Suppressor macrophage treated with lipopolysaccharide for 4 hours (primary cell): ENCODE measurements around the gene GNG7.
"Not testable (repeated sequence)": the region's sequence is repeated elsewhere in the genome, so short reads cannot be mapped to it uniquely, and the experiment has no call there.

Source experiments
- DNase-seq: peaks from one replicate; pipeline ENCODE4 v3.0.0-alpha.2; 2020

GNG7 gene

DNA sequence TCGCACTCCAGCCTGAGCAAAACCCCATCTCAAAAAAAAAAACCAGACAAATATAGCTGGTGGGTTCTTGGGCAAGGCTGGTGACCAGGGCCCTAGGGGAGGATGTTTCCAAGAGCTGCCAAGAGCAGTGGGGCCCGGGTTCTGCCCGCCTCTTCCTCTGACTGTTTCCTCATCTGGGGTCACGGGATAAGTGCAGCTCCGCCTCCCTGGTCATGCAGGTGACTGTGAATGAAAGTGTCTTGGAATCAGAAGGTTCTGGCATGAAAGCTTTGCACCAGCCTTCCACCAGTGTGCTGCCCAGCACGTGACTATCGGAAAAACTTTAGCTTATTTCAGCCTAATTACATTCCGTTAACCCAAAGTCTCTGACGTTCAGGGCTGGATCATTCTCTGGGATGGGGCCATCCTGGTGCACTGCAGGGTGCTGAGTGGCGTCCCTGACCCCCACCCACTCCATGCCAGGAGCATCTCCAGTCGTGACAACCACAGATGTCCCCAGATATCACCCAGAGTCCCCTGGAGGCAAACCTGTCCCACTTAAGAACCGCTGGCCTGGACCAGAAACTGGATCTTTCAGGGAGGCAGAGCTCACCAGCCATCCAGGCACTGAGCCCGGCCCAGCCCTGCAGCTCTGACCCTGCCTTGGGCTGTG lies 85.6 kb downstream of the GNG7 start:
- DNase-seq = peak; percentile 79

GRCh38 chr19:2615782-2616181 lies 86.7 kb downstream of the GNG7 start:
- DNase-seq = no peak

- no peak for DNase-seq
Measured at GRCh38 chr19:2613507-2614295, 88.8 kb downstream of the GNG7 start.

DNA sequence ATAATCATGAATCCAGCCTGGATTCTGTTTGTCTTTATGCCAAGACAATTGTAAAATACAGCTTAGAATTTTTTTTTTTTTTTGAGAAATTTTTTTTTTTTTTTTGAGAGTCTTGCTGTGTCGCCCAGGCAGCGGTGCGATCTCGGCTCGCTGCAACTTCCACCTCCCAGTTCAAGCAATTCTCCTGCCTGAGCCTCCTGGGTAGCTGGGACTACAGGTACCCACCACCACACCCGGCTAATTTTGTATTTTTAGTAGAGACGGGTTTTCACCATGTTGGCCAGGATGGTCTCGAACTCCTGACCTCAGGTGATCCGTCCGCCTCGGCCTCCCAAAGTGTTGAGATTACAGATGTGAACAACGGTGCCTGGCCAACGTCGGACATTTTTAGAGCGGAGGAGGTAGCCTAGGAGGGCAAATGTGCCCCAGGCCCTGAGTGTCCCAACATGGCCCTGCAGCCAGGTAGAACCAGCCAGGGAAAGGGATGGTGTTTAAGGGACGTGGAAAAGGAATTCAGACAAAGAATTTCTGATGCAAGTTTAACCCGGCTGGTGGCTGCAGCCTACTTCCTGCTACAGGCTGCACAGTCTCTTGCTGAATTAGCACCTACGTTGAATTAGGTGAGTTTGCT lies 89.8 kb downstream of the GNG7 start:
- DNase-seq = no peak

DNA sequence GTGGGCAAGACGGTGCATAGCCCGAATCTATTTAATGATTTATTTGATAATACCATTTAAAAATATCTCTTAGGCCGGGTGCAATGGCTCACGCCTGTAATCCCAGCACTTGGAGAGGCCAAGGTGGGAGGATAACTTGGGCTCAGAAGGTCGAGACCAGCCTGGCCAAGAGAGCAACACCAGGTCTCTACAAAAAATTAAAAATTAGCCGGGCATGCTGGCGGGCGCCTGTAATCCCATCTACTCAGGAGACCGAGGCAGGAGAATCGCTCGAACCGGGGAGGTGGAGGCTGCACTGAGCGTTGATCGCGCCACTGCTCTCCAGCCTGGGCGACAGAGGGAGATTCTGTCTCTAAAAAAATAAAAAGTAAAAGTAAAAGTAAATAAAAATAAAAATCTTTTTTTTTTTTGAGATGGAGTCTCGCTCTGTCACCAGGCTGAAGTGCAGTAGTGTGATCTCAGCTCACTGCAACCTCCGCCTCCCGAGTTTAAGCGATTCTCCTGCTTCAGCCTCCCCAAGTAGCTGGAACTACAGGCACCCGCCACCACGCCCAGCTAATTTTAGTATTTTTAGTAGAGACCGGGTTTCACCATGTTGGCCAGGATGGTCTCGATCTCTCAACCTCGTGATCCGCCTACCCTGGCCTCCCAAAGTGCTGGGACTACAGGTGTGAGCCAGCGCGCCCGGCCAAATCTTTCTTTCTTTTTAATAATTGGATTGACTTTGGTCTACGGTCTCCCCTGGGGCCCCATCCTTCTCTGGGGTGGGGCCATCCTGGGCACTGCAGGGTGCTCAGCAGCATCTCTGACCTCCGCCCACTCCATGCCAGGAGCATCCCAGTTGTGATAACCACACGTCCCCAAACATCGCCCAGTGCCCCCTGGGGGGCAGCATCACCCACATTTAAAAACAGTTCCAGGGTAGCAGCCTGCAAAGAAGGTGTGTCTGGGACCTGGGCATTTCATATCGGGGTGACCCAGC lies 90.7 kb downstream of the GNG7 start:
- no peak for DNase-seq

DNA sequence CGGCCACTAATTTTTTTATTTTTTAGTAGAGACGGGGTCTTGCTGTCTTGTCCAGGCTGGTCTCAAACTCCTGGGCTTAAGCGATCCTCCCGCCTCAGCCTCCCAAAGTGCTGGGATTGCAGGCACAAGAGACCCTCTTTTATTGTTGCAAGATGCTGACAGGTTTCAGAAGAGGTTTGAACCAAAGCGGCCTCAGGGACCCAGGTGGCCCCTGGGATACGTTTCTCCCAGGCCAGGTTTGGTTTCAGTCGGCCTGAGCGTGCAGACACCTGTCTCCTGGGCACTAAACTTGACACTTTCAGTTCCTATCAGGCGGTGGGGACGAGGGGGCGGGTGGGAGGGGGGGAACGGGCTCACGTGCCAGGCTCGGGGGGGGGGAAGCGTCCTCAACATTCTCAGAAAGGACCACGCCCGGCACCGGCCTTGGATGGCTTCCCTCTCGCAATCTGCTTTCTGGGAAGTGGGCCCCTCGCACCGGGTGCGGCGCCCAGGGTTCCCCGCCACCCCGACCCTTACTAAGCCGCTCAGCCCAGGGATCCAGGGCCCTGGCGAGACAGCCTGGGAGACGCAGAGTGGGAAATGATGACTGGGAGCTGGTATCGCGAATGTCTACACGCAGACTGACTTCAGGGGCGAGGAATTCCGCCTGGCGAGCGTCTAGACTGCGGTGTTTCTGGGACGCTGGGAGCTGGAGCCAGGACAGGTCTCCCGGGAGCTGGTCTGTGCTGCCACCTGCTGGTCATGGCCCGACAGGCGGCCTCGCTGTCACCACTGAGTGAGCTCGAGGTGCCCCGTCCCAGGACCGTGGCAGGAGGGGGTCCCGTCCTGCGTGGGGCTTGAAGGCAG lies 91.6 kb downstream of the GNG7 start:
- DNase-seq = peak; percentile 91

- DNase-seq = no peak
Measured at GRCh38 chr19:2609389-2610116, 92.9 kb downstream of the GNG7 start.

DNA sequence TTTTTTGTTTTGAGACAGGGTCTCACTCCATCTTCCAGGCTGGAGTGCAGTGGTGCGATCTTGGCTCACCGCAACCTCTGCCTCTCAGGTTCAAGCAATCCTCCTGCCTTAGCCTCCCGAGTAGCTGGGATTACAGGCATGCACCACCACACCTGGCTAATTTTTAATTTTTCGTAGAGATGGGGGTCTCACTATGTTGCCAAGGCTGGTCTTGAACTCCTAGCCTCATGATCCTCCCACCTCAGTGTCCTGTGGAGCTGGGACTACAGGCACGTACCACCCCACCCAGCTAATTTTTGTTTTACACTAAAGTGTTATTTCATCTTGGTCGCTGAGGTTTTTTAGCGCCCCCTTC lies 93.5 kb downstream of the GNG7 start:
- not testable (repeated sequence) for DNase-seq

- no peak for DNase-seq
Measured at GRCh38 chr19:2608602-2608922, 93.9 kb downstream of the GNG7 start.

GRCh38 chr19:2607712-2608601 lies 94.5 kb downstream of the GNG7 start:
- DNase-seq = no peak

- DNase-seq = not testable (repeated sequence)
Measured at GRCh38 chr19:2606774-2607173, 95.7 kb downstream of the GNG7 start.

DNA sequence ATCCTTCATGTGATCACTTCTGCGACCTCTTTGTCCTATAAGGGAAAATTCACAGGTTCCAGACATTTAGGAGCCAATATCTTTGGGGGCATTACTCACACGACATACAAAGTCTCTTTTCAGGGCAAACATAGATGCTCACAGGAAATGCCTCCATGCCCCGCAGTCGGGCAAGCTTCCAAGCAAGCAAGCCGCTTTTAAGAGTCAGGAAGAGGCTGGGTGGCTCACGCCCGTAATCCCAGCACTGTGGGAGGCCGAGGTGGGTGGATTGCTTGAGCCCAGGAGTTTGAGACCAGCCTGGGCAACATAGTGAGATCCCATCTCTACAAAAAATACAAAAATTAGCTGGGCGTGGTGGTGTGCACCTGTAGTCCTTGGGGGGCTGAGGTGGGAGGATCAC lies 96.6 kb downstream of the GNG7 start:
- DNase-seq = not testable (repeated sequence)

- no peak for DNase-seq
Measured at GRCh38 chr19:2604747-2605329, 97.7 kb downstream of the GNG7 start.

DNA sequence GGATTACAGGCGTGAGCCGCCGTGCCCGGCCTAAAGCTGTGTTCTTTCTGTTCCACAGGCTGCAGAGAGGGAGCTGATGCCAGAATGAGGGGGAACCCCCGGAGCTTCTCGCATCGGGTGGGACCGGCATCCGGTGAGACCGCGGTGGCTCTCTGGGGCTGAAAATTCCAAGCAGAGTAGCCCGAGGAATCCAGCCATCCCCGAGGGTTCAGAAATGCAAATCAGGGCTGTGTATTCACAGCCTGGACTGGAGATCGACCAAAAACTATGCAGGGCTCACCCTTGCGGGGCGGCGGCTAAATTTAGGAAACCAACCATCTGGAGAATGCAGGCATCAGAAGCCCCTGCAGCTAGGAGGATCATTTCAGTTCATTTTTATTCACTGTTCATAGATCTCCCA lies 99.2 kb downstream of the GNG7 start:
- DNase-seq = no peak

DNA sequence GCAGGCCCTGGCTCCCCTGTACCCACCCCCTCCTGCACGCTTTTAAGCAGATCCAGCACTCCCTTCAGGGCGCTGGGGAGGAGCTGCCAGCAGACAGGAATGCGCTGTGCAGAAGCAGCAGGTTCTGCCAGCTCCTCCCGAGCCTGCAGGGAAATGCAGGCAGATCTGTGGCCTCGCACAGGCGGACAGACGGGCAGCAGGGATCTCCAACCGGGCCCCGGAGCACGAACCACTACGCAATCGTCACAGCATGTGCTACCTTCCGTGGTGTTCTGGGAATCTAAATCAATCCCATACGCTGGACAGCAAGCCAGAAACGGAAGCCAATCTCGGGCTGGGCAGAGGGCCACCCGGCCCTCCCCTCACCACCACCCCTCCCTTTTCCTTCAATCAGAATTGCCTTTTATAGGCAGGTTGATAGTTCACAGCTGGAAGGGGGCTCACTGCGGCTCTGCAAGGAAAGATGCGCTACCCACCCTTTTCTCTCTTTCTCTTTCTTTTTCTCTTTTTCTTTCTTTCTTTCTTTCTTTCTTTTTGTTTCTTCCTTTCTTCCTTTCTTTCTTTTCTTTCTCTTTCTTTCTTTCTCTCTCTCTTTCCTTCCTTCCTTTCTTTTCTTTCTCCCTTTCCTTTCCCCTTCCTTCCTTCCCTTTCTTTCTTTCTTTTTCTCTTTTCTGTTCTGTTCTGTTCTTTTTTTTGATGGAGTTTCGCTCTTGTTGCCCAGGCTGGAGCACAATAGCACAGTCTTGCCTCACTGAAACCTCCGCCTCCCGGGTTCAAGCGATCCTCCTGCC lies 99.9 kb downstream of the GNG7 start:
- no peak for DNase-seq

GRCh38 chr19:2600914-2601870 lies 101.3 kb downstream of the GNG7 start:
- no peak for DNase-seq

DNA sequence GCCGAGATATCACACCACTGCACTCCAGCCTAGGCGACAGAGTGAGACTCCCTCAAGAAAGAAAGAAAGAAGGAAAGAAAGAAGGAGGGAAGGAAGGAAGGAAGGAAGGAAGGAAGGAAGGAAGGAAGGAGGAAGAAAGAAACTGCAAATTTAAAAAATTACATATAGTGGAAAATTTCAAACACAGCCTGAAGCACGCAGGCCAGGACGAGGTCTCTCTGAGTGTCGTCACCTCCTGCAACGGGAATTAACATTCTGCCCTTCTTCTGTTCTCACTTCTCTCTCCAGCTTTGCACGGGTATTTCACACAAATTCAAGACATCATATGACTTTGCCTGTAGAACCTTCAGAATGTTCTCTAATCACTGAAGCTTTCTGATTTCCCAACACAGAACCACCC lies 108.2 kb downstream of the GNG7 start:
- peak; percentile 81 for DNase-seq

DNA sequence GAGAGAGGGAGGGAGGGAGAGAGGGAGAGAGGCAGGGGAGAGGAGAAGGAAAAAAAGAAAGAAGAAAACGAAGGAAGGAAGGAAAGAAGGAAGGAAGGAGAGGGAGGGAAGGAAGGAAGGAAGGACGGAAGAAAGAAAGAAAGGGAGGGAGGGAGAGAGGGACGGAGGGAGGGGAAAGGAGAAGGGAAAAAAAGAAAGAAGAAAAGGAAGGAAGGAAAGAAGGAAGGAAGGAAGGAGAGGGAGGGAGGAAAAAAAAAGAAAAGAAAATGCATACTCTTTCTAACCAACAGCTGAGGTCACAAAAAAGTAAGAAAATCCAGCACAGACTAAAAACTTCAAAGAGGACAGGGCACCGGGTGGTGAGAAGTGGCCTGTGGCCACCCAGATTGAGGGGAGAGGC lies 109.7 kb downstream of the GNG7 start:
- DNase-seq = no peak
